ENCODE results near the gene PRR15L.

The PRR15L gene

GRCh38 chr17:47950448-47950847 is 7.2 kb downstream of the PRR15L start:
- no peak for TF ChIP-seq CTCF (IDR thresholded peaks at IDR 0.05; ENCODE audit: low read length, missing control alignments)
- H3K4me3 ChIP-seq (replicated peaks; ENCODE audit: low read depth, low read length), result no peak overlapping the region
- no peak for DNase-seq (ENCODE audit: low read depth)

- DNase-seq (ENCODE audit: low read depth), result no peak
- no peak overlapping the region for H3K4me3 ChIP-seq (replicated peaks; ENCODE audit: low read depth, low read length)
- TF ChIP-seq CTCF (IDR thresholded peaks at IDR 0.05; ENCODE audit: low read length, missing control alignments), result no peak
Measured at GRCh38 chr17:47949946-47950345, 7.7 kb downstream of the PRR15L start.

- peak; percentile 86 for DNase-seq (ENCODE audit: low read depth)
- peak overlapping the region; percentile 30 for H3K4me3 ChIP-seq (replicated peaks; ENCODE audit: low read depth, low read length)
- peak; percentile 81 for TF ChIP-seq CTCF (IDR thresholded peaks at IDR 0.05; ENCODE audit: low read length, missing control alignments)
Measured at GRCh38 chr17:47949197-47949759, 8.4 kb downstream of the PRR15L start.

GRCh38 chr17:47948706-47949196 is 8.9 kb downstream of the PRR15L start:
- no peak for TF ChIP-seq CTCF (IDR thresholded peaks at IDR 0.05; ENCODE audit: low read length, missing control alignments)
- no peak overlapping the region for H3K4me3 ChIP-seq (replicated peaks; ENCODE audit: low read depth, low read length)
- DNase-seq (ENCODE audit: low read depth), result no peak

- peak; percentile 81 for DNase-seq (ENCODE audit: low read depth)
- TF ChIP-seq CTCF (IDR thresholded peaks at IDR 0.05; ENCODE audit: low read length, missing control alignments), result peak; percentile 86
- no peak overlapping the region for H3K4me3 ChIP-seq (replicated peaks; ENCODE audit: low read depth, low read length)
Measured at GRCh38 chr17:47946929-47947397, 10.7 kb downstream of the PRR15L start.

GRCh38 chr17:47946516-47946915 is 11.2 kb downstream of the PRR15L start:
- TF ChIP-seq CTCF (IDR thresholded peaks at IDR 0.05; ENCODE audit: low read length, missing control alignments), result no peak
- no peak for DNase-seq (ENCODE audit: low read depth)
- H3K4me3 ChIP-seq (replicated peaks; ENCODE audit: low read depth, low read length), result no peak overlapping the region

All from fibroblast of pulmonary artery (primary cell).